Vagina (tissue), 2 donors: ENCODE results near the gene KPNB1.

Experiments used
- POLR2A ChIP-seq, 2 donors: fragments of 450-650 bp; IDR thresholded peaks; one replicate each; pipeline ENCODE4 v1.6.1; 2017; ENCODE audit warnings: antibody characterized with exemption in 2 of 2, mild to moderate bottlenecking in 2 of 2, moderate library complexity in 2 of 2
- TF ChIP-seq, protein P1 (sequence below), 3 experiments: fragments of 450-650 bp in 2 of 3; fragments of 200-600 bp in 1 of 3; sonication (generic) in 1 of 3; IDR thresholded peaks; one replicate each; pipeline ENCODE4 v1.5.1; 2017 to 2019; ENCODE audit warnings: antibody characterized with exemption in 3 of 3, mild to moderate bottlenecking in 2 of 3, moderate library complexity in 2 of 3

DNA sequence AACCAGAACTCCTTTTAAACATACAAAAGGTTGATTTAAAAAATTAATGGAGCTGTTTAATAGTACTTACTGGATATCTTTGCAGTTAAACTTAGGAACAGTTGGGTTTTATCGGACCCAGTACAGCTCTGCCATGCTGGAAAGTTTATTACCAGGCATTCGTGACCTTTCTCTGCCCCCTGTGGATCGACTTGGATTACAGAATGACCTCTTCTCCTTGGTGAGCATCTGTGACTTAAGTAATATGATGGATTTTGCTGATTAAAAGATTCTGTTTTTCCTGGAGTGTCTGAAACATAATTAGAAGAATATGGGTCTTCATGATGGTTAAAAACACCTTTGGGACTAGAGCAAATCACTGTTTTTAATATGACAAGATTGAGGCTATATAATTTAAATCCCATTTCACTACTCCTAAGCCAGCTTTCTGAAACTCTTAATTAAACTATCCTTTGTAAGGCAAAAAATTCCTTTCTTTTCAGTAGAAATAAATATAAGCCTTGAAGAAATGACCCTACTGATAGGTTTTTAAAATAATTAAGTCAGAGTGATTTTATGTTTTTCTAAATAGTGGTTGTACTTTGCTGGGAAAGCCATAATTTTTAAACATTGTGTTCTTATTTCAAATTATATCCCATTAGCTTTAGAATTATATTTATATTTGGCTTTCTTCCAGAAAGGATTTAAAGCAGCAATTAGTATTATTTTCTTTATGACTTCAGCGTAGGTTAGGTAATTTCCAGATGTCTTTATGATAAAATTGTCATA lies 45.7 kb upstream of the KPNB1 start:
- TF ChIP-seq POLR2A (IDR thresholded peaks at IDR 0.05) = no peak
- TF ChIP-seq, protein P1, sequence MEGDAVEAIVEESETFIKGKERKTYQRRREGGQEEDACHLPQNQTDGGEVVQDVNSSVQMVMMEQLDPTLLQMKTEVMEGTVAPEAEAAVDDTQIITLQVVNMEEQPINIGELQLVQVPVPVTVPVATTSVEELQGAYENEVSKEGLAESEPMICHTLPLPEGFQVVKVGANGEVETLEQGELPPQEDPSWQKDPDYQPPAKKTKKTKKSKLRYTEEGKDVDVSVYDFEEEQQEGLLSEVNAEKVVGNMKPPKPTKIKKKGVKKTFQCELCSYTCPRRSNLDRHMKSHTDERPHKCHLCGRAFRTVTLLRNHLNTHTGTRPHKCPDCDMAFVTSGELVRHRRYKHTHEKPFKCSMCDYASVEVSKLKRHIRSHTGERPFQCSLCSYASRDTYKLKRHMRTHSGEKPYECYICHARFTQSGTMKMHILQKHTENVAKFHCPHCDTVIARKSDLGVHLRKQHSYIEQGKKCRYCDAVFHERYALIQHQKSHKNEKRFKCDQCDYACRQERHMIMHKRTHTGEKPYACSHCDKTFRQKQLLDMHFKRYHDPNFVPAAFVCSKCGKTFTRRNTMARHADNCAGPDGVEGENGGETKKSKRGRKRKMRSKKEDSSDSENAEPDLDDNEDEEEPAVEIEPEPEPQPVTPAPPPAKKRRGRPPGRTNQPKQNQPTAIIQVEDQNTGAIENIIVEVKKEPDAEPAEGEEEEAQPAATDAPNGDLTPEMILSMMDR (IDR thresholded peaks at IDR 0.05) = no peak
